ENCODE data around the gene POLN.

The POLN gene

GRCh38 chr4:2241410-2242353, at the start of gene POLN, which contains the start of gene HAUS3:
TSS of gene POLN (minus strand) at chr4:2242121. CDS start at chr4:2229231, 12,890 bp downstream.
TSS of gene HAUS3 (minus strand) at chr4:2242121. CDS start at chr4:2240946, 1,175 bp downstream.
- peak; percentile 99 for DNase-seq

DNA sequence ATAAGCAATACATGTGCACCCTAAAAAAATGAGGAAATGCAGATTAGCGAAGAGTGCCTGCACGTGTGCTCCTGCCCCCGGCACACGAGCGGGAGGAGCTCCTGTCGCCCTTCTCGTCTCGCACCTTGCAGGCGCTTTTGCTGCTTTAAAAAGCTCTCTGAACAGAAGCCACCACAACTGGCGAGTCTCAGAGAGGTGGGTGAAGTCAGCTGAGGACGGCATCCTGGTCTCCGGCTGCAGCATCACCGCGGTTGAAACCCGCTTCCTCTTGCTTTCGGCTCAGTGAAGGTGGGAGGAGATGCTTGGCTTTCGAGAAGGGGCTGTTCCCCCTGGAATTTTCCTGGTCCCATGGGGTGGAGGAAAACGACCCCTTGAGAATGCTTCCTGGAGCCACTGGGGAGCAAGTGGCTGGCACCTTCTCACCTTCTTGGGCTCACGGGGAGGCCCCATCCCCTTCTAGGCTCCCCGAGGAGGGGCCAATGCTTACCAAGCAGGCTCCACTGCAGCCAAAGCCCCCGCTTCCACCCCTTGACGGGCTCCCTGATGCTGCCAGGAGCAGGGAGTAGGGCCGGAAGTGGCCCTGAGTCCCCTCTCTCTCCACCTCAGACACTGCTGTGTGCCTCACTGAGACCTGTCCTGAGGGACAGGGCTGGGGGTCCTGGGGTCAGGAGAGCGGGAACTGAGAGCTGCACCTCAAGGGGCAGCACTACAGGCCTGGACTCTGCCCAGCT, 49.2 kb upstream of the POLN start:
- DNase-seq, result peak; percentile 47

DNA sequence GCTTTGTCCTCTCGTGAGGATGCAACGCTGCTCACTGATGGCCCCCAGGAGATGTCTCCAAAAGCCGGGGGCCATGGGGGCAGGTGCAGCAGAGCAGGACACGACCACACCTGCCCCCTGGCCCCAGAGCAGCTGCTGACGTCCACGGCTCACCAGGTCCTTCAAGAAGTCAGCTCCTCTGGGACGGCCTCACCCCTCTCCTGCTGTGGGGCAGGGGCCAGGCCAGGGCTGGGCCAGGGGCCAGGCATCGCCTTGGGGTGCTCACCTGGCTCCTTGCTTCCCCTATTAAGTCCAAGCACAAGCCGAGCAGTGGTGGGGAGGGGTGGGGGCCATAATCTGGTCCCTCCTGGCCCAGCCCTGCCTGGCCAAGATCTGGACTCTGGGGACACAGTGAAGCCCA, 48.6 kb upstream of the POLN start:
- no peak for DNase-seq

DNA sequence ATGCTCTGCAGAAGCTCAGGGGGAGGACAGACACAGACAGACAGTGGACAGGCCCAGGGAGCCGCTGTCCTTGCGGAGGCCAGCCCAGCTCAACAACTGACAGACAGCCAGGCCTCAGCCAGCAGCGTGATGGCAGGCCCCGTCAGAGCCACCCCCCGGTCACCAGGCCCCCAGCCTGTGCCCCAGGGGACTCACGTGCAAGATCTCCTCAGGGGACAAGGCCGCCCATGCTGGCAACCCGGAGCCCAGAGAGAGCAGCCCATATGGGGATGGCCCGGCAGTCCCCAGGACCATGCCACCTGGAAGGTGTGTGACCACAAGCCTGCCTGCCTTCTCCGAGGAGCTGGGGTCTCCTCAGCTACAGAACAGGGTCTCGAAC, 48.0 kb upstream of the POLN start:
- DNase-seq, result no peak

- DNase-seq, result no peak
Observed at GRCh38 chr4:2289311-2289954, 47.5 kb upstream of the POLN start.

- no peak for DNase-seq
Observed at GRCh38 chr4:2288051-2288541, 46.2 kb upstream of the POLN start.

GRCh38 chr4:2287594-2287915, 45.6 kb upstream of the POLN start:
- no peak for DNase-seq

DNA sequence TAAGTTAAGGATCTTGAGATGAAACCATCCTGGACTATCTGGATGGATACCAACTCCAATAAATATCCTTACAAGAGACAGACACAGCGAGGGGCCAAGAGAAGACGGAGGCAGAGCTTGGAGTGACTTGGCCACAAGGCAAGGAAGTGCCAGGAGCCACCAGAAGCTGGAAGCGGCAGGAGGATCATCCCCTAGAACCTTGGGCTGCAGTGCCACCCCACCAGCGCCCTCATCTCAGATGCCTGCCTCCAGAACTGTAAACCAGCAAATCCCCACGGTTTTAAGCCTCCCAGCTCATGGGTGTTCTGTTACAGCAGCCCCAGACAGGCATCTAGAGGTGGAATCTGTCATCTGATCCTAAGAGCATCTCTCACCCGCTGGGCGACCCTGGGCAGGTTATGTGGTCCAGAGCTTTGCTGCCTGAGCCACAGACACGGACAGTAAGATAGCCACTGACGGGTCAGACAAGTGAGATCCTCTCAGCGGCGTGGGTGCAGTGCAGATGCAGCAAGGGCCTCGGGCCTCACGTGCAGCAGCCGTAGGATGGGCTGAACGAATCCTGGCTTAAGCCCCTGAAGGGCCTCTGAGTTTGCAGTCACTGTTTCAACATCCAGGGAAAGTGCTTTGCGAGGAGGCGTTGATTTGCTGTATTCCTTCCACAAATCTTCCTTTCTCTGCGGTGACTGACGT, 45.1 kb upstream of the POLN start:
- DNase-seq, result no peak

GRCh38 chr4:2285613-2286381, 43.9 kb upstream of the POLN start:
- peak; percentile 8 for DNase-seq

DNA sequence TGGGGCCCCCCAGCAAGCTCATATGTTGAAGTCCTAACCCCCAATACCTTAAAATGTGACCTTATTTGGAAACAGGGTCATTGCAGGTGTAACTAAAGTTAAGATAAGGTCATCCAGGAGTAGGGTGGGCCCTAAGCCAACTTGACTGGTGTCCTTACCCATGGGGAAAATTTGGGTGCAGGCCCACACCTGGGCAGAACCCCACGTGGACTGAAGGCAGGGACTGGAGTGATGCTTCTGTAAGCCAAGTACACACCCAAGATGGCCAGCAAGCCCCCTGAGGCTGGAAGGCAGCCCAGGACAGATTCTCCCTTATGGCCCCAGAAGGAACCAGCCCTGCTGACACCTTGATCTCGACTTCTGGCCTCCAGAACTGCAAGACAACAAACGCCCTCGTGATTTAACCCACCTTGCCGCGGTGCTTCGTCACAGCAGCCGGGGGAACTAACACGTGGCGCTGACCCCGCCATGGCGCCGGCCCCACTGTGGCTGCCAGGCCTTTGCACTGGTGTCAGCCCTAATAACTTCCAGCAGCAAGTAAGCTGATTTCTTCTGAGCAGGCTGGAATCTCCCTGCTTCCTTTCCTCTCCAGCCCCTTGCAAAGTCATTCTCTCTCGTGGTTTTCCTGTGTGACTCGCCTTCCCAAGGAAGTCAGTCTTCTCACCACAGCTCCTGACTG, 43.2 kb upstream of the POLN start:
- no peak for DNase-seq

- DNase-seq, result peak; percentile 8
Observed at GRCh38 chr4:2284161-2284933, 42.4 kb upstream of the POLN start.

GRCh38 chr4:2283199-2283711, 41.3 kb upstream of the POLN start:
- DNase-seq, result no peak

GRCh38 chr4:2281575-2282343, 39.8 kb upstream of the POLN start:
- peak; percentile 41 for DNase-seq

DNA sequence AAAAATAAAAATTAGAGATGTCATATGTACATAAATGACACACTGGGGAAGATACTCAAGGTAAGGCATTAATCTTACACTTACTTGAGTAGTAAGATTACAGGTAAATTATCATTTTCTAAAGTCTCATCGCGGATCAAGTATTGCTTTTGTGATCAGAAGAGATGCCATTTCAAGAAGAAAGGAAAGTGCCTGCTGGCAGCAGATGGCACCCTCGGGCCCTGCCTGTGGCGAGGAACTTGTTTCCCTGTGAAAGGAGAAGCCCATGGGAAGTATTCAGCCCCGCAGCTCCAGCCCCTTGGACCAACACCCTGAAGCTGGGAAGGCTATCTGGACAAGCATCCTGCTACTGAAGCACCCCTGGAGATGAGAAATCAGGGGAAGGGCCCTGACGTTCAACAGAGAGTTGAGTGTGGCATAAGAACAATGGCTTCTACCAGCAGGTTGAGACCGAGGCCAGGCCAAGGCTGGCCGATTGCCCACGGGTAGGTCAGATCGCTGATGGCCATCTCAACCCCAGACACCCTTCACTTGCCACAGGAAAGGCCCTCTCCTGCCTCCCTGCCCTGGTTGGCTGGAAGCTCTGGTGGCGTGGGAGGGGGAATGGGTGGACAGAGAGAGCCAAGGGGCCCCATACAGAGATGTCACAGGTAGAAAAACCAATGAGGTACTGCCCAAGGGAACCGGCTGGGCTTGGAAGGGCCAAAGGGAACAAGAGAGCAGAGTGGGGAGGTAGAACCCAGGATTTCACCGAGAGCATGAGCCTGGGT, 38.8 kb upstream of the POLN start:
- DNase-seq, result no peak

DNA sequence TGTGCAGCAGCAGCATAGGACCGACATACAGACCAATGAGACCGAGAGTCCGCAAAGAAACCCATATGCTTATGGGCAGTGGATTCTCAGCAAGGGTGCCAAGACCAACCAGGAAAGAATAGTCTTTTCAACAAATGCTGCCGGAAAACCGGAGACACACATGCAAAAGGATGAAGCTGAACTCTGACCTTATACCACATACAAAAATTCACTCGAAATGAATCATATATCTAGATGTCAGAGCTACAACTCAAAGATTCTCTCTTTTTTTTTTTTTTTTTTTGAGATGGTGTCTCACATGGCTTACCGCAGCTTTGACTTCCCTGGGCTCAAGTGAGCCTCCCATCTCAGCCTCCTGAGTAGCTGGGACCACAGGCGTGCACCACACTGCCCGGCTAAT, 36.0 kb upstream of the POLN start:
- no peak for DNase-seq

DNA sequence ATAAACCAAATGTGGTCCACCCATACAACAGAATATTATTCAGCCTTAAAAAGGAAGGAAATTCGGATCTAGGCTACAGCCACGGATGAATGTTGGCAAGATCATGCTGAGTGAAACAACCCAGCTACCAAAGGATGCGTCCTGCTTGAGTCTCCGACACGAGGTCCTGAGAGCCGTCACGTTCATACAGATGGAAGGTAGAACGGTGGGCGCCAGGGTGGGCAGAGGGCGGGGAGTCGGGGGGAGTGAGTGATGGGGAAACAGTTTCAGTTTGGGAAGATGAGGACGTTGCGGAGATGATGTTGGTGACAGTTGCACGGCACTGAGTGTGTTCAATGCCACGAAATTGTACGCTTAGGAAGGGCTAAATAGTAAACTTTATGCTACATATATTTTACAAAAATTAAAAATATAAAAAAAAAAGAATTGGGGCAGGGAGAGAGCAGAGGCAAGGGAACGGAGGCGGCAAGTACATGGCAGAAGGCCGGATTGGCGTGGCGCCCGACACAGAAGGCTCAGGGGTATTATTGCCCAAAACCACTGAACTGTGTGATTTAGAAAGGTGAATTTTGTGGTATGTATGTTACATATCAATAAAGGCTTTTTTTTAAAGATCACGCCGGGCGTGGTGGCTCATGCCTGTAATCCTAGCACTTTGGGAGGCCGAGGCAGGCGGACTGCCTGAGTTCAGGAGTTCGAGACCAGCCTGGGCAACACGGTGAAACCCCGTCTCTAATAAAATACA, 34.8 kb upstream of the POLN start:
- DNase-seq, result no peak

DNA sequence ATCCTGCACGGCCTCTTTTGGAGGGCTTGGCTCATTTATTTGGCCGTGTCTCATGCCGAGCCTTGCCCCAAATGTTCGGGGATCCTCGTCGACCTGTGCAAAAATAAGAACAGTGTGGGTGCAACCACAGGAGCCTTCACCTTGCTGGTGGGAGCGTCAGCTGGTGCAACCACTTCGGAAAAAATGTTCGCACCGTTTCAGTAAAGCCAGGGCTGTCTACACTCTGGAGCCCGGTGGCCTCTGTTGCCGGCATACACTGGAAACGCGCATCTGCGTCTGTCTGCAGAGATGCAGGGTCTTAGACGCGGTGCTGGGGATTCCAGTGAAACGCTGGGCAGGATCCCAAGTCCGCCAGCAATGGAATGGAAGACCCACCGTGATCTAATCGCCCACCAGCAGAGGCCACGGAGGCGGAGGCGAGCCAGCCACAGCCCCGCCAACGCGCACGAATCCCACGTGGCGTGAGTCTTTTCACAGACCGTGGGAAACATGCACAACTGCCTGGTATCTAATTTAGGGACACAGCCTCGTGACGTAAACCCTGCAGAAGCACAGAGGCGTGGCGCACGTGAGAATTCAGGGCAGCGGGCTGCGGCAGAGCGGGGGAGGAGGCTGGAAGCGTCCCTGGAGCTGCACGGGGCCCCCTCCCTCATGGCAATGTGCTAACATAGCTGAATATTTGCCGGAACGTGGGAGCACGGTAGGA, 33.8 kb upstream of the POLN start:
- DNase-seq, result no peak

Measured in activated naive CD4-positive, alpha-beta T cell treated with anti-CD3 and anti-CD28 coated beads, Interleukin-2, amount 50 U/mL, for 16 hours (primary cell).